HepG2 (cell line): ENCODE data around the gene MAGEA2B. TPM values are rescaled to one million over a fixed set of nuclear protein-coding genes. Genes with fewer than 3 reads are reported as not detected.

ENCODE experiments used
- ATAC-seq: fragments of 200-7000 bp; cut with Tn5 transposase; 3 replicates; pipeline ENCODE4 v1.9.1; 2020; ENCODE audit warnings: mild to moderate bottlenecking, moderate library complexity
- BruUV-seq: library from RNA; stranded (reverse); fragments of 400-500 nt; replicated peaks from 2 replicates; lab custom pipeline; 2021; lab: Mats Ljungman, UMichigan
- CTCF ChIA-PET: fragments of 300-600 bp; formaldehyde crosslinking; extraction: SDS; loops from one replicate; lab custom pipeline; 2021; ENCODE audit warnings: low total read pairs, inconsistent platforms, low intra/inter-chr PET ratio; lab: Yijun Ruan, JAX
- POLR2A ChIA-PET: fragments of 350-600 bp; sonication (Branson Sonifier 250); formaldehyde crosslinking; loops from one replicate; lab custom pipeline; 2020; ENCODE audit warnings: antibody characterized with exemption, inconsistent platforms; lab: Yijun Ruan, JAX
- DNase-seq: peaks from one replicate; pipeline ENCODE4 v3.0.0-alpha.2; 2015; ENCODE audit warnings: low spot score
- FAIRE-seq: peaks from 3 replicates; lab custom pipeline; 2011; peaks lifted over from hg19 to GRCh38; lab: Jason Lieb, UNC
- H2AFZ ChIP-seq: one replicate; pipeline ENCODE4 v1.6.1; 2011; ENCODE audit warnings: low read length, inconsistent platforms
- H3K27ac ChIP-seq: fragments of 300-600 bp; 3 replicates; pipeline ENCODE4 v1.8.0; 2011; ENCODE audit warnings: mixed run types, mild to moderate bottlenecking, mixed read lengths, low read length, inconsistent platforms; ENCODE audit not compliant: insufficient read depth; ENCODE audit errors: extremely low read length
- H3K27me3 ChIP-seq, 2 experiments: fragments of 200-600 bp in 1 of 2; 2 replicates in 1 of 2; 3 replicates in 1 of 2; pipeline versions ENCODE4 v1.6.0 to v1.8.0; 2011; ENCODE audit warnings: low read length in 2 of 2, mild to moderate bottlenecking in 2 of 2, moderate library complexity in 2 of 2, inconsistent platforms in 1 of 2; ENCODE audit not compliant: insufficient read depth in 2 of 2, control insufficient read depth in 1 of 2
- H3K36me3 ChIP-seq, 2 experiments: fragments of 200-600 bp in 1 of 2; replicated peaks in 1 of 2; 2 replicates in 1 of 2; 3 replicates in 1 of 2; pipeline versions ENCODE4 v1.5.1 to v1.8.0; 2011; ENCODE audit warnings: low read length in 2 of 2, inconsistent platforms in 1 of 2; ENCODE audit not compliant: insufficient read depth in 2 of 2, control insufficient read depth in 1 of 2
- H3K4me1 ChIP-seq: 2 replicates; pipeline ENCODE4 v1.5.1; 2012; ENCODE audit warnings: low read length, inconsistent platforms; ENCODE audit not compliant: insufficient read depth
- H3K4me2 ChIP-seq: 2 replicates; pipeline ENCODE4 v1.6.0; 2011; ENCODE audit warnings: low read depth, low read length, inconsistent platforms
- H3K4me3 ChIP-seq, 3 experiments: fragments of 200-600 bp in 1 of 3; sonication (generic), shearing (Covaris generic) in 1 of 3; replicated peaks in 1 of 3; 2 replicates each; pipeline ENCODE4 v1.5.1; 2011 to 2016; ENCODE audit warnings: low read length in 3 of 3, inconsistent platforms in 2 of 3, low read depth in 2 of 3, mild to moderate bottlenecking in 2 of 3, control low read depth in 1 of 3, mixed read lengths in 1 of 3; ENCODE audit not compliant: insufficient read depth in 1 of 3
- H3K79me2 ChIP-seq: one replicate; pipeline ENCODE4 v1.6.1; 2011; ENCODE audit warnings: low read length, inconsistent platforms; ENCODE audit not compliant: insufficient read depth
- H3K9ac ChIP-seq: 2 replicates; pipeline ENCODE4 v1.6.0; 2011; ENCODE audit warnings: mild to moderate bottlenecking, low read depth, low read length, inconsistent platforms; ENCODE audit not compliant: insufficient read depth
- H3K9me3 ChIP-seq: 2 replicates; pipeline ENCODE4 v1.5.1; 2012; ENCODE audit warnings: mild to moderate bottlenecking, low read length
- H4K20me1 ChIP-seq: 2 replicates; pipeline ENCODE4 v1.6.0; 2011; ENCODE audit warnings: inconsistent platforms, mild to moderate bottlenecking, low read length, moderate library complexity; ENCODE audit not compliant: insufficient read depth
- ELF3 ChIP-seq: IDR thresholded peaks from 2 replicates; pipeline ENCODE4 v1.6.1; 2016; ENCODE audit warnings: missing genetic modification reagents, missing compliant biosample characterization
- HDAC1 ChIP-seq: sonication (generic); formaldehyde crosslinking; IDR thresholded peaks from 2 replicates; pipeline ENCODE4 v1.5.1; 2020; ENCODE audit warnings: mild to moderate bottlenecking, missing genetic modification reagents
- NFRKB ChIP-seq: fragments of 450-650 bp; IDR thresholded peaks from 2 replicates; pipeline ENCODE4 v1.6.1; 2017
- RBM39 ChIP-seq: fragments of 200-400 bp; formaldehyde crosslinking; IDR thresholded peaks from one replicate; pipeline ENCODE4 v1.6.1; 2018; ENCODE audit warnings: antibody characterized with exemption, mild to moderate bottlenecking, low read depth, low read length; ENCODE audit not compliant: poor library complexity, severe bottlenecking
- RFX5 ChIP-seq: IDR thresholded peaks from 2 replicates; pipeline ENCODE4 v1.6.1; 2011; ENCODE audit warnings: low read depth, low read length, improper control_type of control experiment
- SNRNP70 ChIP-seq: fragments of 200-400 bp; formaldehyde crosslinking; IDR thresholded peaks from 2 replicates; pipeline ENCODE4 v1.6.1; 2017; ENCODE audit warnings: mild to moderate bottlenecking, low read depth, low read length, moderate library complexity
- TBX3 ChIP-seq: fragments of 450-650 bp; IDR thresholded peaks from 2 replicates; pipeline ENCODE4 v1.6.1; 2017; ENCODE audit warnings: antibody characterized with exemption, mild to moderate bottlenecking, inconsistent platforms, borderline replicate concordance
- ZNF251 ChIP-seq: sonication (generic); formaldehyde crosslinking; IDR thresholded peaks from 2 replicates; pipeline ENCODE4 v1.9.0; 2021; ENCODE audit warnings: mild to moderate bottlenecking, missing genetic modification reagents
- ZNF3 ChIP-seq: IDR thresholded peaks from 2 replicates; pipeline ENCODE4 v1.7.0; 2017; ENCODE audit warnings: inconsistent platforms
- WGBS: methylation state at CpG from one replicate; pipeline ENCODE4 v1.1.6; 2017; ENCODE audit warnings: low lambda C conversion rate; 5-methylcytosine and 5-hydroxymethylcytosine counted together
- in situ Hi-C: cut with HindIII; loops from 2 replicates; pipeline ENCODE4 v1.10.0; 2017; ENCODE audit warnings: low pct_unique_long_range_greater_than_20kb; ENCODE audit not compliant: extremely low pct_ligation_motif_present
- intact Hi-C: fragments of 100-400 bp; cut with micrococcal nuclease; formaldehyde crosslinking; loops from one replicate; pipeline ENCODE4 v1.10.0; 2022; ENCODE audit not compliant: unreplicated experiment
- polyA plus RNA-seq, 8 experiments: library from polyadenylated mRNA; depleted of rRNA in 3 of 8; stranded (reverse) in 7 of 8; unstranded in 1 of 8; fragments of >200 nt; fragmentation: Illumina TruSeq in 4 of 8; extraction: Trizol in 4 of 8; gene quantifications; 2 replicates each; pipeline versions ENCODE4 v1.2.1 to v1.2.3, GENCODE V29; 2011 to 2016; ENCODE audit warnings: low read depth in 4 of 8, missing spikeins in 1 of 8, mixed read lengths in 1 of 8; ENCODE audit not compliant: insufficient read depth in 1 of 8
- total RNA-seq, 5 experiments: library from RNA; depleted of rRNA; stranded (reverse); fragments of >200 nt; fragmentation: Illumina TruSeq; extraction: Trizol; gene quantifications; 2 replicates each; pipeline ENCODE4 v1.2.3, GENCODE V29; 2016; ENCODE audit warnings: low read depth in 1 of 5
- TF ChIP-seq, protein P1 (sequence below): sonication (generic); formaldehyde crosslinking; IDR thresholded peaks from 2 replicates; pipeline ENCODE4 v1.4.0; 2020; ENCODE audit warnings: missing genetic modification reagents

MAGEA2B gene
- total and polyA plus RNA-seq, 2 of the 13 experiments (the other 11 are each of a cell fraction or from before 2014, with no cell fraction given) = 0.09 TPM; not detected in 1

DNA sequence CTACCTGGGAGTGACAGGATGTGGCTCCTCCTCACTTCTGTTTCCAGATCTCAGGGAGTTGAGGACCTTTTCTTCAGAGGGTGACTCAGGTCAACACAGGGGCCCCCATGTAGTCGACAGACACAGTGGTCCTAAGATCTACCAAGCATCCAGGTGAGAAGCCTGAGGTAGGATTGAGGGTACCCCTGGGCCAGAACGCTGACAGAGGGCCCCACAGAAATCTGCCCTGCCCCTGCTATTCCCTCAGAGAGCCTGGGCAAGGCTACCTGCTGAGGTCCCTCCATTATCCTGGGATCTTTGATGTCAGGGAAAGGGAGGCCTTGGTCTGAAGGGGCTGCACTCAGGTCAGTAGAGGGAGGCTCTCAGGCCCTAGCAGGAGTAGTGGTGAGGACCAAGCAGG, 20.7 kb downstream of the MAGEA2B start:
- no peak overlapping the region for H3K4me3 ChIP-seq
- no peaks in the 10 kb centered on the region for H3K27me3 ChIP-seq
- intact Hi-C loops (no loop called here), in situ Hi-C loops (no loop called here)
- TF ChIP-seq ELF3 (CRISPR knock-in tag) = no peak
- TF ChIP-seq NFRKB = no peak
- no peak for TF ChIP-seq RFX5
- TF ChIP-seq HDAC1 (CRISPR knock-in tag) = no peak
- TF ChIP-seq TBX3 = no peak
- no peak for TF ChIP-seq RBM39
- no peak for TF ChIP-seq SNRNP70
- TF ChIP-seq ZNF251 (CRISPR knock-in tag) = no peak
- TF ChIP-seq, protein P1, sequence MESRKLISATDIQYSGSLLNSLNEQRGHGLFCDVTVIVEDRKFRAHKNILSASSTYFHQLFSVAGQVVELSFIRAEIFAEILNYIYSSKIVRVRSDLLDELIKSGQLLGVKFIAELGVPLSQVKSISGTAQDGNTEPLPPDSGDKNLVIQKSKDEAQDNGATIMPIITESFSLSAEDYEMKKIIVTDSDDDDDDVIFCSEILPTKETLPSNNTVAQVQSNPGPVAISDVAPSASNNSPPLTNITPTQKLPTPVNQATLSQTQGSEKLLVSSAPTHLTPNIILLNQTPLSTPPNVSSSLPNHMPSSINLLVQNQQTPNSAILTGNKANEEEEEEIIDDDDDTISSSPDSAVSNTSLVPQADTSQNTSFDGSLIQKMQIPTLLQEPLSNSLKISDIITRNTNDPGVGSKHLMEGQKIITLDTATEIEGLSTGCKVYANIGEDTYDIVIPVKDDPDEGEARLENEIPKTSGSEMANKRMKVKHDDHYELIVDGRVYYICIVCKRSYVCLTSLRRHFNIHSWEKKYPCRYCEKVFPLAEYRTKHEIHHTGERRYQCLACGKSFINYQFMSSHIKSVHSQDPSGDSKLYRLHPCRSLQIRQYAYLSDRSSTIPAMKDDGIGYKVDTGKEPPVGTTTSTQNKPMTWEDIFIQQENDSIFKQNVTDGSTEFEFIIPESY (CRISPR knock-in tag) = no peak
- TF ChIP-seq ZNF3 (CRISPR knock-in tag) = no peak
- DNase-seq = no peak
- H2AFZ ChIP-seq = no peak overlapping the region
- no TSS peak for BruUV-seq
- H4K20me1 ChIP-seq = no peaks in the 10 kb centered on the region
- no CpG with 5 or more reads among the region's 2 CpGs for WGBS
- H3K36me3 ChIP-seq = no peaks in the 10 kb centered on the region
- H3K27ac ChIP-seq = no peak overlapping the region
- no peaks in the 10 kb centered on the region for H3K79me2 ChIP-seq
- no peak for ATAC-seq
- ChIA-PET POLR2A (no interaction called here), CTCF (no interaction called here)
- no peaks in the 10 kb centered on the region for H3K4me1 ChIP-seq
- no peak overlapping the region for H3K4me2 ChIP-seq
- no peak overlapping the region for H3K9ac ChIP-seq
- FAIRE-seq = no peak
- H3K9me3 ChIP-seq = no peaks in the 10 kb centered on the region
